DMS153 (cell line): ENCODE measurements around the gene HRG.
"Not testable (repeated sequence)": the region's sequence is repeated elsewhere in the genome, so short reads cannot be mapped to it uniquely, and the experiment has no call there.

Experiments
- DNase-seq: peaks from one replicate; lab custom pipeline; 2025; lab: John Stamatoyannopoulos, UW

The HRG gene

GRCh38 chr3:186682812-186683211 is 17.0 kb downstream of the HRG start:
- no peak for DNase-seq

- no peak for DNase-seq
Observed at GRCh38 chr3:186683979-186684378, 18.2 kb downstream of the HRG start.

GRCh38 chr3:186686475-186686874 is 20.7 kb downstream of the HRG start:
- DNase-seq, result not testable (repeated sequence)

- DNase-seq, result no peak
Observed at GRCh38 chr3:186687120-186687651, 21.4 kb downstream of the HRG start.

GRCh38 chr3:186690304-186690703 is 24.5 kb downstream of the HRG start:
- DNase-seq, result not testable (repeated sequence)

- no peak for DNase-seq
Observed at GRCh38 chr3:186691676-186692075, 25.9 kb downstream of the HRG start.

GRCh38 chr3:186693843-186694242 is 28.0 kb downstream of the HRG start:
- no peak for DNase-seq

GRCh38 chr3:186694288-186695032 is 28.6 kb downstream of the HRG start:
- DNase-seq, result no peak

- no peak for DNase-seq
Observed at GRCh38 chr3:186696522-186696921, 30.7 kb downstream of the HRG start.

GRCh38 chr3:186697510-186697909 is 31.7 kb downstream of the HRG start:
- no peak for DNase-seq

GRCh38 chr3:186700267-186700666 is 34.5 kb downstream of the HRG start:
- no peak for DNase-seq

GRCh38 chr3:186702451-186702850 is 36.6 kb downstream of the HRG start:
- not testable (repeated sequence) for DNase-seq

GRCh38 chr3:186705882-186706780 is 40.3 kb downstream of the HRG start:
- no peak for DNase-seq

GRCh38 chr3:186708983-186709679 is 43.3 kb downstream of the HRG start:
- no peak for DNase-seq

GRCh38 chr3:186710694-186711093 is 44.9 kb downstream of the HRG start:
- not testable (repeated sequence) for DNase-seq

GRCh38 chr3:186713499-186713898 is 47.7 kb downstream of the HRG start:
- no peak for DNase-seq

GRCh38 chr3:186717039-186717457 is 51.2 kb downstream of the HRG start, which contains the start of gene KNG1:
TSS of gene KNG1 (plus strand) at chr3:186717359. CDS start at chr3:186717543, 184 bp downstream.
- DNase-seq, result no peak

GRCh38 chr3:186719945-186720739 is 54.3 kb downstream of the HRG start:
- no peak for DNase-seq

- no peak for DNase-seq
Observed at GRCh38 chr3:186722457-186722856, 56.6 kb downstream of the HRG start.

GRCh38 chr3:186724911-186725310 is 59.1 kb downstream of the HRG start:
- no peak for DNase-seq
